ENCODE results near the gene SLC5A9. TPM values are rescaled to one million over a fixed set of nuclear protein-coding genes. Genes with fewer than 3 reads are reported as not detected.

The SLC5A9 gene
- total and polyA plus RNA-seq, 9 of the 15 experiments (the other 6 are each of a cell fraction or from before 2014, with no cell fraction given), result not detected

GRCh38 chr1:48219803-48220202 lies 2.7 kb upstream of the SLC5A9 start (continued):
- TF ChIP-seq ZHX1 (conservative IDR thresholded peaks at IDR 0.05; ENCODE audit: low read length), result no peak
- no peak for TF ChIP-seq THRB (CRISPR knock-in tag; conservative IDR thresholded peaks at IDR 0.05)
- no peak for TF ChIP-seq MXI1 (IDR thresholded peaks at IDR 0.05; ENCODE audit: low read depth, low read length)
- no peak for TF ChIP-seq ZNF395 (CRISPR knock-in tag; IDR thresholded peaks at IDR 0.05)
- TF ChIP-seq ZNF316 (IDR thresholded peaks at IDR 0.05), result no peak
- no peak for TF ChIP-seq CTCFL (IDR thresholded peaks at IDR 0.05; ENCODE audit: borderline replicate concordance, insufficient read depth, low read depth, low read length, poor library complexity, severe bottlenecking)
- TF ChIP-seq JUNB (CRISPR knock-in tag; conservative IDR thresholded peaks at IDR 0.05), result no peak
- TF ChIP-seq ZNF696 (CRISPR knock-in tag; conservative IDR thresholded peaks at IDR 0.05), result no peak
